Omental fat pad (tissue), 4 donors: ENCODE data around the gene LIN9. TPM values are rescaled to one million over a fixed set of nuclear protein-coding genes. Genes with fewer than 3 reads are reported as not detected.

Source experiments
- ATAC-seq: fragments of 150-250 bp; one replicate; pipeline ENCODE4 v1.9.1; 2016; ENCODE audit warnings: mild to moderate bottlenecking, moderate library complexity; ENCODE audit not compliant: low FRiP score
- DNase-seq: peaks from one replicate; pipeline ENCODE4 v3.0.0-alpha.2; 2019; ENCODE audit warnings: low spot score
- total RNA-seq, 4 donors: library from RNA; depleted of rRNA; stranded (reverse); fragments of >200 nt; gene quantifications; one replicate each; pipeline ENCODE4 v1.1.0, GENCODE V29; 2016
- TF ChIP-seq, protein P1 (sequence below), 3 donors: fragments of 450-650 bp; IDR thresholded peaks; one replicate each; pipeline ENCODE4 v1.5.1; 2016 to 2017; ENCODE audit warnings: antibody characterized with exemption in 3 of 3, mild to moderate bottlenecking in 3 of 3, moderate library complexity in 2 of 3

LIN9 gene
- total RNA-seq, 4 donors from 2014 or later = 1.6 to 6.0 (median 2.3) TPM

DNA sequence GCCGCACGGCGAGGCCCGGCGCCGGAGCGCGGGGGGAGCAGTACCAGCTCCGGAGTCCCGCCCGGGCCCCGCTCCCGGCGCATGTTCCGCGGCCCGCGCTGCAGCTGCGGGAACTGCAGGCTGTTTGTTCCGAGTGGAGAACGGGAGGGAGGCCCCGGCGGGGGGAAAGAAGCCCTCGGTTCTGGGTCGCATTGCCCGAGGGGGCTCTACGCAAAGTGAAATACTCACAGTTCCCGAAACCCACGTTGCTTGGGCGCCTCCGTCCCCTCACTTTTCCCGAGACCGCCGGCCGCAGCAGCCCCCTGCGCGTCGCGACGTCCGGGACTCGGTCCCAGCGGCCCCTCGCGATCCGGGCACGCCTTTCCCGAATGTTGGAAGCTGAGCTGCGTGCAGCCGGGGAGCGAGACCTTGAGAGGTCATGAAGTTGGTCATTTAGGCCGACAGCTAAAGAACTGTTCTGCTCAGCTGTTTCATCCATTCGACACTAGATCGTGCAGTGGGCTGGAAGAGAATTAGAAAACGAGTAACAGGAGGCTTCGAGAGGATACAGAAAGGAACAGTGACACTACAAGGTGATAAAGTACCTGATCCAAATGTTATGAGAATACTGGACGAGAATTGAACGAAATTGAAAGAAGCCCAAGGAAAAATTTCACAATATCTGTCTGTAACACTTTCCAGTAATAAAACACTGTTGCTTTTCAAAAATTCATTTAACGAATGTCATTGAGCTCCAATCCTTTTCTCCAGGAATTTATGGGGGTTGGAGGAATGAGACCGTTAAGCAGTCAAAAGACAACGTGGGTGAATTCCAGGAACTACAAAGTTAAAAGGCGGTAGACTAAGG, 657 bp upstream of the LIN9 start:
- ATAC-seq = peak; percentile 42
- TF ChIP-seq, protein P1, sequence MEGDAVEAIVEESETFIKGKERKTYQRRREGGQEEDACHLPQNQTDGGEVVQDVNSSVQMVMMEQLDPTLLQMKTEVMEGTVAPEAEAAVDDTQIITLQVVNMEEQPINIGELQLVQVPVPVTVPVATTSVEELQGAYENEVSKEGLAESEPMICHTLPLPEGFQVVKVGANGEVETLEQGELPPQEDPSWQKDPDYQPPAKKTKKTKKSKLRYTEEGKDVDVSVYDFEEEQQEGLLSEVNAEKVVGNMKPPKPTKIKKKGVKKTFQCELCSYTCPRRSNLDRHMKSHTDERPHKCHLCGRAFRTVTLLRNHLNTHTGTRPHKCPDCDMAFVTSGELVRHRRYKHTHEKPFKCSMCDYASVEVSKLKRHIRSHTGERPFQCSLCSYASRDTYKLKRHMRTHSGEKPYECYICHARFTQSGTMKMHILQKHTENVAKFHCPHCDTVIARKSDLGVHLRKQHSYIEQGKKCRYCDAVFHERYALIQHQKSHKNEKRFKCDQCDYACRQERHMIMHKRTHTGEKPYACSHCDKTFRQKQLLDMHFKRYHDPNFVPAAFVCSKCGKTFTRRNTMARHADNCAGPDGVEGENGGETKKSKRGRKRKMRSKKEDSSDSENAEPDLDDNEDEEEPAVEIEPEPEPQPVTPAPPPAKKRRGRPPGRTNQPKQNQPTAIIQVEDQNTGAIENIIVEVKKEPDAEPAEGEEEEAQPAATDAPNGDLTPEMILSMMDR (IDR thresholded peaks at IDR 0.05) = no peak
- DNase-seq = peak; percentile 27

GRCh38 chr1:226308166-226308722, 720 bp downstream of the LIN9 start:
- TF ChIP-seq, protein P1 (IDR thresholded peaks at IDR 0.05) = no peak
- peak; percentile 5 for ATAC-seq
- no peak for DNase-seq

- no peak for DNase-seq
- TF ChIP-seq, protein P1 (IDR thresholded peaks at IDR 0.05) = no peak
- no peak for ATAC-seq
Observed at GRCh38 chr1:226306425-226306824, 2.5 kb downstream of the LIN9 start.

DNA sequence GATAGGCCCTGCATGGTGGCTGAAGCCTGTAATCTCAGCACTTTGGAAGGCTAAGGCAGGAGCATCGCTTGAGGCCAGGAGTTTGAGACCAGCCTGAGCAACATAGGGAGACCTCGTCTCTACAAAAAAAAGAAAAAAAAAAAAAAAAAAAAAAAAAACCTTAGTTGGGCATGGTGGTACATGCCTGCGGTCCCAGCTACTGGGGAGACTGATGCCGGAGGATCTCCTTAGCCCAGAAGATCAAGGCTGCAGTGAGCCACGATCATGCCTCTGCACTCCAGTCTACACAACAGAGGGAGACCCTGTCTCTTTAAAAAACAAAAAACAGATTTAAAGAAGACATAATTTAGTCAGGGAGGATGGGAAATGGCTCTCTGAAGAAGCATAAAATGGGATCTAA, 3.8 kb downstream of the LIN9 start:
- TF ChIP-seq, protein P1 (IDR thresholded peaks at IDR 0.05) = no peak
- no peak for ATAC-seq
- DNase-seq = no peak

DNA sequence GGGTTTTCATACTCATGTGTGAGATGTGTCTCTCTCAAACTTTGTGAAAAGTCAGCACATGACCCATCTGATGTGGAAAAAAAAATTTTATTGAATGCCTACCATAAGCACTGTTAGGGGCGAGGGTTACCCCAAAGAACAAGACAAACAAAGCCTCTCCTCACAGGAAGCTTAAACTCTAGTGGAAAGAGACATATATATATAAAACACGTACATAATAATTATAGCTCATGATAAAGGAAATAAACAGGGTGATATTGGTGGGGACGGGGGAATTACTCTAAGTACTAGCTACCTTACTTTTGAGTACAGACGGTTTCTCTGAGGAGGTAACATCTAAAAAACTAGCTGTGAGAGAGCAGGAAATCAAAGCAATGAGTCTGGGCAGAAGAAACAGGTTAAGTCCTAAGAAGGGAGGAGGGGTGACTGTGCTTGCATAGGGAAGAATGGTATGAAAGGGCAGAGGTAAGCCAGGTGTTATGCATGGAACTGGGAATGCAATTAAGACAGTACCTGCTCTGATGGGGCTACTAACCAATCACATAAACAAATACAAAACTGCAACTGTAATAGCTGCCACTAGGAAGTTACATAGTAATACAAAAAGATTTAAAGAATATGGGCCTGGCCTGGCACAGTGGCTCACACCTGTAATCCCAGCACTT, 4.5 kb downstream of the LIN9 start:
- TF ChIP-seq, protein P1 (IDR thresholded peaks at IDR 0.05) = no peak
- no peak for ATAC-seq
- no peak for DNase-seq

DNA sequence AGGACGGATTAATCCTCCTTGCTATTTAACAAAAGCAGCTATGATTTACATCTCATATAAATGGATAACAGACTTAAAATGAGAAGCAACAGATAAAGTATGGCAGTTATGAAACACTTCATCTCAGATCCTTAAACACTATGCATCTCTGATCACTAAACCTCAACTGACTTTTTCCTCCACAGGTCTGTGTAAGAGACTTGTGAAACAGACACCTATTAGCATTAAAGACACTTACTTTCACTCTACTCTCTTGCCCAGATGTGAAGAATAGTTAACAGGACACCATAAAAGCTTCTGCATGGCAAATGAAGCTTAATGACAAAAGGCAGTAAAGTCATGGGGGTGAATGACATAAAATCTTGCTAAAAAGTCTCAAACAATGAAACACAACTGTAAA, 6.2 kb downstream of the LIN9 start:
- no peak for ATAC-seq
- TF ChIP-seq, protein P1 (IDR thresholded peaks at IDR 0.05) = no peak
- no peak for DNase-seq
